ENCODE results near the gene PACSIN1. TPM values are rescaled to one million over a fixed set of nuclear protein-coding genes. Genes with fewer than 3 reads are reported as not detected.

Gene PACSIN1
- polyA plus RNA-seq, 1 donor from 2014 or later = 3.1 TPM

DNA sequence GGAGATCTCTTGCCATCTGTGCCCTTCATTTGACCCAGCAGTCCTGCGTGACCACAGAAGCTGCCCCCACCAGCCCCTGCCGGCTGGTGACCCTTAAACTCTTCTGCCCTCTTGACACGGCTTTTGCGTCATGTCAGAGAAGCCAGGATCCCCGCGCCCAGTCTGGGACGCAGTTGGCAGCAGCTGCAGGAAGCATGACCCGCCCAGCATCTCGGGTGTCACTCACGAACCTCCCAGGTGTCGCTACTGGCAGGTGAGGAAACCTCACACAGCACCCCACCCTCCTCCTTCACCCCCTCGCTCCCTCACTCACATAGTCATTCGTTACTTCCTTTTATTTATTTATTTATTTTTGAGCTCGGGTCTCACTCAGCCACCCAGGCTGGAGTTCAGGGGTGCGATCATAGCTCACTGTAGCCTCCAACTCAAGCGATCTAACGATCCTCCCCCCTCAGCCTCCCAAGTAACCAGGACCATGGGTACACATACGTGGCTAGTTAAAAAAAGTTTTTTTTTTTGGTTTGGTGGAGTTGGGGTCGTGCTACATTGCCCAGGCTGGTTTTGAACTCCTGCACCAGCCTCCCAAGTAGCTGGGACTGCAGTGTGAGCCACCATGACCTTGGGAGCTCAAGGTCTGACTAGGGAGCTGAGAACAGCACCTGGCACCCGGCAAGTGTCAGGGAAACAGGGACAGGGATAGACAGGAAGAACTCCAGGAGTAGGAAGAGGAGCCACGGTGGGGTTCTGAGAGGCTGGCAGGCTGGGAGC, 104.4 kb downstream of the PACSIN1 start:
- Histone ChIP-seq H3K79me2 (replicated peaks; ENCODE audit: insufficient read depth, low read length) (no peaks in the 10 kb centered on the region), H3K27me3 (ENCODE audit: insufficient read depth, low read depth, low read length) (no peaks in the 10 kb centered on the region), H3K9ac (ENCODE audit: low read length) (no peak overlapping the region), H3F3A (ENCODE audit: insufficient read depth, low read length, poor library complexity, severe bottlenecking) (no peaks in the 10 kb centered on the region), H3K4me3 (ENCODE audit: low read length) (no peak overlapping the region), H3K9me3 (ENCODE audit: low read length) (no peaks in the 10 kb centered on the region), H2AFZ (ENCODE audit: low read depth, low read length) (no peak overlapping the region), H3K27ac (ENCODE audit: low read length) (no peak overlapping the region), H3K9me2 (ENCODE audit: insufficient read depth, low read length) (no peaks in the 10 kb centered on the region), H3K36me3 (ENCODE audit: insufficient read depth, low read length) (no peaks in the 10 kb centered on the region), H4K20me1 (ENCODE audit: insufficient read depth) (no peaks in the 10 kb centered on the region), H3K4me2 (ENCODE audit: low read length) (no peak overlapping the region)
- no peak for TF ChIP-seq MXI1 (conservative IDR thresholded peaks at IDR 0.05; ENCODE audit: poor library complexity, severe bottlenecking)

DNA sequence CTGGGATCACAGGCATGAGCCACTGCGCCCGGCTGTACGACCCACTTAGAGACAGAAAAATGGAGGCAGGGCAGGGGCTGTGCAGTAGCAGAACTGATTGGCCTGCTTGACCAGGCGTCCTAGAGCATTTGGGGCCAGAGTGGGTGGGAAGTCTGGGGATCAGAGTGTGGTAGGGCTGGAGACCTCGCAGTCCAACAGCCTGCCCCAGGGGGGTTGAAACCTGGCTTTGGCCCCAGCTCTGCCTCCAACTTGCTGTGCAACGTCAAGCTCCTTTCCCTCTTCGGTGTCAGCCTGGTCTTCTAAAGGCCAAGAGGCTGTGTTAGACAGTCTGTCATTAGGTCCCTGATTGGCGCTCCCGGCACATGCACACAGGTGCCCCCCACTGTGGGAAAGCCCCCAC, 105.5 kb downstream of the PACSIN1 start:
- no peak overlapping the region for H2AFZ ChIP-seq (ENCODE audit: low read depth, low read length)
- no peaks in the 10 kb centered on the region for H4K20me1 ChIP-seq (ENCODE audit: insufficient read depth)
- no peak overlapping the region for H3K4me3 ChIP-seq (ENCODE audit: low read length)
- TF ChIP-seq, protein P1, sequence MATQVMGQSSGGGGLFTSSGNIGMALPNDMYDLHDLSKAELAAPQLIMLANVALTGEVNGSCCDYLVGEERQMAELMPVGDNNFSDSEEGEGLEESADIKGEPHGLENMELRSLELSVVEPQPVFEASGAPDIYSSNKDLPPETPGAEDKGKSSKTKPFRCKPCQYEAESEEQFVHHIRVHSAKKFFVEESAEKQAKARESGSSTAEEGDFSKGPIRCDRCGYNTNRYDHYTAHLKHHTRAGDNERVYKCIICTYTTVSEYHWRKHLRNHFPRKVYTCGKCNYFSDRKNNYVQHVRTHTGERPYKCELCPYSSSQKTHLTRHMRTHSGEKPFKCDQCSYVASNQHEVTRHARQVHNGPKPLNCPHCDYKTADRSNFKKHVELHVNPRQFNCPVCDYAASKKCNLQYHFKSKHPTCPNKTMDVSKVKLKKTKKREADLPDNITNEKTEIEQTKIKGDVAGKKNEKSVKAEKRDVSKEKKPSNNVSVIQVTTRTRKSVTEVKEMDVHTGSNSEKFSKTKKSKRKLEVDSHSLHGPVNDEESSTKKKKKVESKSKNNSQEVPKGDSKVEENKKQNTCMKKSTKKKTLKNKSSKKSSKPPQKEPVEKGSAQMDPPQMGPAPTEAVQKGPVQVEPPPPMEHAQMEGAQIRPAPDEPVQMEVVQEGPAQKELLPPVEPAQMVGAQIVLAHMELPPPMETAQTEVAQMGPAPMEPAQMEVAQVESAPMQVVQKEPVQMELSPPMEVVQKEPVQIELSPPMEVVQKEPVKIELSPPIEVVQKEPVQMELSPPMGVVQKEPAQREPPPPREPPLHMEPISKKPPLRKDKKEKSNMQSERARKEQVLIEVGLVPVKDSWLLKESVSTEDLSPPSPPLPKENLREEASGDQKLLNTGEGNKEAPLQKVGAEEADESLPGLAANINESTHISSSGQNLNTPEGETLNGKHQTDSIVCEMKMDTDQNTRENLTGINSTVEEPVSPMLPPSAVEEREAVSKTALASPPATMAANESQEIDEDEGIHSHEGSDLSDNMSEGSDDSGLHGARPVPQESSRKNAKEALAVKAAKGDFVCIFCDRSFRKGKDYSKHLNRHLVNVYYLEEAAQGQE (IDR thresholded peaks at IDR 0.05; ENCODE audit: borderline replicate concordance) = no peak
- TF ChIP-seq MXI1 (conservative IDR thresholded peaks at IDR 0.05; ENCODE audit: poor library complexity, severe bottlenecking) (no peak), TAF1 (IDR thresholded peaks at IDR 0.05; ENCODE audit: low read depth) (no peak)
- no peaks in the 10 kb centered on the region for H3K9me3 ChIP-seq (ENCODE audit: low read length)
- H3K36me3 ChIP-seq (ENCODE audit: insufficient read depth, low read length) = no peaks in the 10 kb centered on the region
- no peak overlapping the region for H3K27ac ChIP-seq (ENCODE audit: low read length)
- H3K27me3 ChIP-seq (ENCODE audit: insufficient read depth, low read depth, low read length) = no peaks in the 10 kb centered on the region
- H3K4me2 ChIP-seq (ENCODE audit: low read length) = no peak overlapping the region
- H3K9ac ChIP-seq (ENCODE audit: low read length) = no peak overlapping the region
- no peaks in the 10 kb centered on the region for H3F3A ChIP-seq (ENCODE audit: insufficient read depth, low read length, poor library complexity, severe bottlenecking)
- H3K9me2 ChIP-seq (ENCODE audit: insufficient read depth, low read length) = no peaks in the 10 kb centered on the region
- H3K79me2 ChIP-seq (replicated peaks; ENCODE audit: insufficient read depth, low read length) = no peaks in the 10 kb centered on the region

DNA sequence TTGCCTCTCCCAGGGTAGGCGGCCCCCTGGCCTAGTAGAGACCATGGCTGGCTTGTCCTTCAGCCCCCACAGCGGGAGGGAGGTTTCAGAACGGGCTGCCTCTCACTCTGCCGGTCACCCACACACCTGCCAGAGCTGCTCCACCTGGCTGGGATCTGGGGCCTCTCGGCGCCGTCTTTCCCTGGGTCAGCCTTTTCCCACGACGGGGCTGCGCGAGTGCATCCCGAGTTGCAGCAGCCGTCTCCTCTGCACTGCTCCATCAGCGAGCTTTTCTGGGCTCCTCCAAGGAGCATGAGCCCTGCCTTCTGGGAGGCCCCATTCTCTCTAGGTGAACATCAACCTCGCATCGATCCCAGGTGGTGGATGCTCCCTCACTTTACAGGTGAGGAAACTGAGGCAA, 106.1 kb downstream of the PACSIN1 start:
- Histone ChIP-seq H3K79me2 (replicated peaks; ENCODE audit: insufficient read depth, low read length) (no peaks in the 10 kb centered on the region), H3K27ac (ENCODE audit: low read length) (no peak overlapping the region), H4K20me1 (ENCODE audit: insufficient read depth) (no peaks in the 10 kb centered on the region), H3K4me2 (ENCODE audit: low read length) (no peak overlapping the region), H3K27me3 (ENCODE audit: insufficient read depth, low read depth, low read length) (no peaks in the 10 kb centered on the region), H3K9ac (ENCODE audit: low read length) (no peak overlapping the region), H3K9me2 (ENCODE audit: insufficient read depth, low read length) (no peaks in the 10 kb centered on the region), H2AFZ (ENCODE audit: low read depth, low read length) (no peak overlapping the region), H3K9me3 (ENCODE audit: low read length) (no peaks in the 10 kb centered on the region), H3K36me3 (ENCODE audit: insufficient read depth, low read length) (no peaks in the 10 kb centered on the region), H3F3A (ENCODE audit: insufficient read depth, low read length, poor library complexity, severe bottlenecking) (no peaks in the 10 kb centered on the region), H3K4me3 (ENCODE audit: low read length) (no peak overlapping the region)
- TF ChIP-seq TAF1 (IDR thresholded peaks at IDR 0.05; ENCODE audit: low read depth) = no peak
- no peak for TF ChIP-seq POLR2AphosphoS5 (IDR thresholded peaks at IDR 0.05)
- TF ChIP-seq EZH2 (IDR thresholded peaks at IDR 0.05; ENCODE audit: borderline replicate concordance, insufficient read depth, low read length, poor library complexity, severe bottlenecking) = no peak
- TF ChIP-seq SMC3 (conservative IDR thresholded peaks at IDR 0.05; ENCODE audit: poor library complexity) = no peak
- TF ChIP-seq EP300 (conservative IDR thresholded peaks at IDR 0.05; ENCODE audit: poor library complexity, severe bottlenecking) = no peak
- TF ChIP-seq, protein P1 (IDR thresholded peaks at IDR 0.05; ENCODE audit: borderline replicate concordance) = no peak
- TF ChIP-seq RAD21 (conservative IDR thresholded peaks at IDR 0.05) = no peak
- no peak for TF ChIP-seq MXI1 (conservative IDR thresholded peaks at IDR 0.05; ENCODE audit: poor library complexity, severe bottlenecking)
- TF ChIP-seq, protein P2, sequence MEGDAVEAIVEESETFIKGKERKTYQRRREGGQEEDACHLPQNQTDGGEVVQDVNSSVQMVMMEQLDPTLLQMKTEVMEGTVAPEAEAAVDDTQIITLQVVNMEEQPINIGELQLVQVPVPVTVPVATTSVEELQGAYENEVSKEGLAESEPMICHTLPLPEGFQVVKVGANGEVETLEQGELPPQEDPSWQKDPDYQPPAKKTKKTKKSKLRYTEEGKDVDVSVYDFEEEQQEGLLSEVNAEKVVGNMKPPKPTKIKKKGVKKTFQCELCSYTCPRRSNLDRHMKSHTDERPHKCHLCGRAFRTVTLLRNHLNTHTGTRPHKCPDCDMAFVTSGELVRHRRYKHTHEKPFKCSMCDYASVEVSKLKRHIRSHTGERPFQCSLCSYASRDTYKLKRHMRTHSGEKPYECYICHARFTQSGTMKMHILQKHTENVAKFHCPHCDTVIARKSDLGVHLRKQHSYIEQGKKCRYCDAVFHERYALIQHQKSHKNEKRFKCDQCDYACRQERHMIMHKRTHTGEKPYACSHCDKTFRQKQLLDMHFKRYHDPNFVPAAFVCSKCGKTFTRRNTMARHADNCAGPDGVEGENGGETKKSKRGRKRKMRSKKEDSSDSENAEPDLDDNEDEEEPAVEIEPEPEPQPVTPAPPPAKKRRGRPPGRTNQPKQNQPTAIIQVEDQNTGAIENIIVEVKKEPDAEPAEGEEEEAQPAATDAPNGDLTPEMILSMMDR (IDR thresholded peaks at IDR 0.05; ENCODE audit: poor library complexity, severe bottlenecking) = no peak
